IPS-NIHi7 (cell line): ENCODE measurements around the gene BIRC3.
"Not testable (repeated sequence)": the region's sequence is repeated elsewhere in the genome, so short reads cannot be mapped to it uniquely, and the experiment has no call there.

ENCODE experiments used
- DNase-seq: peaks from one replicate; pipeline ENCODE4 v3.0.0; 2012; ENCODE audit warnings: mixed read lengths; ENCODE audit errors: extremely low spot score

The BIRC3 gene

DNA sequence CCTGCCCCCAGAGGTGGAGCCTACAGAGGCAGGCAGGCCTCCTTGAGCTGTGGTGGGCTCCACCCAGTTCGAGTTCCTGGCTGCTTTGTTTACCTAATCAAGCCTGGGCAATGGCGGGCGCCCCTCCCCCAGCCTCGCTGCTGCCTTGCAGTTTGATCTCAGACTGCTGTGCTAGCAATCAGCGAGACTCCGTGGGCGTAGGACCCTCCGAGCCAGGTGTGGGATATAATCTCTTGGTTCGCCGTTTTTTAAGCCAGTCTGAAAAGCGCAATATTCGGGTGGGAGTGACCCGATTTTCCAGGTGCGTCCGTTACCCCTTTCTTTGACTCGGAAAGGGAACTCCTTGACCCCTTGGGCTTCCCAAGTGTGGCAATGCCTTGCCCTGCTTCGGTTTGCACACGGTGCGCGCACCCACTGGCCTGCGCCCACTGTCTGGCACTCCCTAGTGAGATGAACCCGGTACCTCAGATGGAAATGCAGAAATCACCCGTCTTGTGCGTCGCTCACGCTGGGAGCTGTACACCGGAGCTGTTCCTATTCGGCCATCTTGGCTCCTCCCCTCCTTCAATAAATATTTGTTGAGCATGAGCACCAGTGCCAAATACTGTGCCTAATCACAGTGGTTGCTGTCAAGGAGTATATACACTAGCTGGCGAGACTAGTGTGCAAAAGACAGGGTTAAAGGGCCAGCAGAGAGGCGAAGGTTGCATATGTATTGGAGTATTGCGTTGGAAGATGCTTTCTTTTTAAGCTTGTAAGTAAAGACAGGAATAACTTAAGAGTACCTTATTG is 57.5 kb downstream of the BIRC3 start:
- not testable (repeated sequence) for DNase-seq

DNA sequence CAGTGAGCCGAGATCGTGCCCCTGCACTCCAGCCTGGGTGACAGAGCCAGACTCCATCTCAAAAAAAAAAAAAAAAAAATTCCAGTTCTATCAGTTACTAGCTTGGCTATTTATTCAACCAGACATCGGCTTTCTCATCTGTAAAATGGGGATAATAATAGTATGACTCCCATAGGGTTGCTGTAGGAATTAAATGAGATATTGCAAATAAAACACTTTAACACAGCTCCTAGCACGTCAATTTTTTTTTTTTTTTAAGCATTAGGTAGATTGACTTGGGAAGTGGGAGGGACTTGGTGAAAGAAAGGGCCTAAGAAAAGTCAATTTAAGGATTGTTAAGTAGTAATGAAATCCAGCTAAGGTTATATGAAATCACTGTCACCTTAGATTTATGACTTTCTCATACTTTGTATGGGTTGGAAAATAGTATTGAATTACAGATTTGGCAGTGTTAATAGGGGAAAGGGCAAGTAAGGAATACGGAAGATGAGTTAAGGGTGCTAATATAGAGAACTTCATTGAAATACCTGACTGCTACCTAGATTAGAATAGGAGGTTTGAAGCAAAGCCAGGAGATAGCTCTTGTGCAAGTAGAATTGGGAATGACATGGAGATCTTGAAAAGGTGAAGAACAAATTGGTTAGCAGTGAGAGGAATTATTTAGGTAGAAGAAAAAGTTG is 58.6 kb downstream of the BIRC3 start:
- DNase-seq = no peak

DNA sequence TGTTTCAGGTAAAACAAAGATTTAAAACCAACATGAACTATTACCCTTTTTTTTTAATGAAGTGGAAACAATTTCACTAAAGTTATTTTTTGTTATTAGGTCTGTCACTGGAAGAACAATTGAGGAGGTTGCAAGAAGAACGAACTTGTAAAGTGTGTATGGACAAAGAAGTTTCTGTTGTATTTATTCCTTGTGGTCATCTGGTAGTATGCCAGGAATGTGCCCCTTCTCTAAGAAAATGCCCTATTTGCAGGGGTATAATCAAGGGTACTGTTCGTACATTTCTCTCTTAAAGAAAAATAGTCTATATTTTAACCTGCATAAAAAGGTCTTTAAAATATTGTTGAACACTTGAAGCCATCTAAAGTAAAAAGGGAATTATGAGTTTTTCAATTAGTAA is 60.6 kb downstream of the BIRC3 start:
- DNase-seq = no peak

DNA sequence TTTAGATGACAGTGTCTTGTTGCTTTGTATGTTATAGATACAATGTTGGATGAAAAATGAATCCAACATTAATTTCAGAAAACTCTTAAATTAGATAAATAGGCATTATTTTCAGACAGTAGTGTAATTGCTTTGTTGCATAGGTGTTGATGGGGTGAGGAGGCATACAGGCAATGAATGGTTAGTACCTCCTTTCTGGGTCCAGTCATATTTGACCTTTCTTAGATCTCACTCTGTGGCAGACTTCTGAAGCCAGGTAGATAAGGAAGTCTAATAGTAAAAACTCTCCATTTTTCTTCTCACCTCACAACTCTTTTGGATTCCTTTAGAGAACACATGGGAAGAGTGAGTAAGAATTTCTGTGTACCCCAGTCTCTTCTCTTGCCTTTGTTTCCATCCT is 61.5 kb downstream of the BIRC3 start:
- DNase-seq = no peak

DNA sequence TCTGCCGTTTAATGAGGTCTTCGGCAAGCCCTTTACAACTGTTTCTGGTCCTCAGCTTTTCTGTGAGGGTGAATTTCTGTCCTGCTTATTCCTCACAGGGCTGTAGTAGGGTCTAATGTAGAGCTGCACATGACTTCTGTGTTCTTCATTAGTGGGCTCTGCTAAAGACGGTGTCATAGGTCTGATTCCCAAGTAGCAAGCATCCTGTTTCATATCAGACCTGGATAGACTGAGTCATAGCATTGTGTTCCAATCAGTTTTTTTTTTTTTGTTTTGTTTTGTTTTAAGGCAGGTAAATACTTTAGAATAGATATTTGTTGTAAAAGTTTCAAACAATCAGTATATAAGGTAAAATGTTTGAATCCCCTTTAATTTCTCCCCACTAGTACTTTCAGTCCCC is 65.1 kb downstream of the BIRC3 start:
- DNase-seq = no peak

DNA sequence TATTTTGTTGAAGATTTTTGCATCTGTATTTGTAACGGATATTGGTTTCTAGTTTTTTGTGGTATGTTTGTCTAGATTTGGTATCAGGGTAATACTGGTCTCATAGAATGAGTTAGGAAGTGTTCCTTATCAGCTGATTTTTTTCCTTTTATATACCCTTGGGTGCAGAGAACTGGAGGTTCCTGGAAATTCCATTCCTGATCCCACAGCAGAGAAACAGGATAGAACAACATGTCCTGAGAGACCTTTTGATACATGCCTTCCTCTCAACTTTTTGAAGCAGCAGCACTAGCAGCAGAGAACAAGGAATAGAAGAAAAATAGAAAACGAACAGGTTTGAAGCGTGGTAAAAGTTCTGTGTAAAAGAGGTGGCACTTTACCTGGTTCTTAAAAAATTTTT is 66.6 kb downstream of the BIRC3 start:
- no peak for DNase-seq

DNA sequence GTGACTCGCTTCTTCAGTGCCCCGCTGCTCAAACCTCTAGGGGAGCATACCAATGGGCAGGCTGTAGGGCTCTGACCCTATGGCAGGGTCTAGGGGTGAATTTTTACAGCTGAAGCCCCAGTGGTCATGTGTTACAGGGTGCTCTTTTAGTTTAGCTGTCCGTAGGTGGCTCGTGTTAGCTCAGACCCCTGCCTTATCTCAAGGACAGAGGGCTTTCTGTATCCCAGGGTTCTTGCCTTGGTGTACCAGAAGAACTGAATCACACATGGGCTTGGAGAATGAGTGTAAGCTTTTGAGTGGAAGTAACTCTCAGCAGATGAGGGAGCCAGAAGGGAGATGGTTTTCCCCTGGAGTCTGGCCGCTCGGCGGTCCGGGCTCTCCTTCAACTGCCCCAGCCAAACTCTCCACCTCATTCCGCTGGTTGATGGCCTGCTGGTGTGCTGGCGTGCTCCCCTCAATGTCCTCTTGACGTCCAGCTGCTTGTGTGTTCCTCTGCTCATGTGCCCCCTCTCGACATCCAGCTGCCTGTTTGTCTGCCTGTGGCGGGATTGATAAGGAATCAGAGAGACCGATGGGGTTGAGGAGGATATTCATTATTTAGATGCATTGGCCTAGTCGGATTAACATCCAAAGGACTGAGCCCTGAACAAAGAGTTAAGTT is 67.3 kb downstream of the BIRC3 start:
- no peak for DNase-seq

DNA sequence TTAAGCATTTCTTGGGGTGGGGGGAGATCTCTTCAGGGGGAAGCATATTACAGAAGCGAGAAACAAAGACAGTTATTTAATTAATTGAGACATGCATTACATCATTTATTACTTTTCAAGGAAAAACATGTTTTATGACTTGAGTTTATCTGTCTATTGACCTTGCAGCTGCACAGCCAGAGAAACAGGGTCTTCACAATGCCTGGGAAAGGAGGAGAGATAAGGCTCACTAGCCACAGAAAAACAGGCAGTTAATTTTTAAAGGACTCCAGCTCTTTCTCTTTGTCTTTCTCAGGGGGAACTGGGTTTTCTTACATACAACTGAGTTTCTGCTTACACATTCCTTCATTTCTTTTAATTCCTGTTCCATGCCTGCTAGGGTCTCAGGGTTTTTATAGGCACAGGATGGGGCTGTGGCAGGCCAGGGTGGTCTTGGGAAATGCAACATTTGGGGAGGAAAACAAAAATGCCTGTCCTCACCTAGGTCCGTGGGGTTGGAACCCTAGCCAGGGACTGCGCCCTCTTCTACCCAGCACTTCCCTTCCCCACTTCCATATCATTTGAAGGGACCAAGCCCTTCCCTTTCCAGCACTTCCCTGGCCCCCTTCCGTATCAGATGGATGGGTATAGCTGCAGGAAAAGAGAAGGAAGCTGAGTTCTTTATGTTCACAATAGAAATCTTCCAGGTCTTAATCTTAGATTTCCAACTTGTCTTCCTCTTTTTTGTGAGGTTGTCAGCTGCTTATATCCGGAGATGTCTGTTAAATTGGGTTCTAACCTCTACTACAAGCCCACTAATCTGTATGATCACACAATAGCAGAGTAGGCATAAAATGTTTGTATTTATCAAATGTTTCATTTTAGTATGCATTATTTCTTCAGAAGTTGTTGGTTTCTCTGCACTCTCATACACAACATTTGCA is 68.1 kb downstream of the BIRC3 start:
- DNase-seq = no peak

DNA sequence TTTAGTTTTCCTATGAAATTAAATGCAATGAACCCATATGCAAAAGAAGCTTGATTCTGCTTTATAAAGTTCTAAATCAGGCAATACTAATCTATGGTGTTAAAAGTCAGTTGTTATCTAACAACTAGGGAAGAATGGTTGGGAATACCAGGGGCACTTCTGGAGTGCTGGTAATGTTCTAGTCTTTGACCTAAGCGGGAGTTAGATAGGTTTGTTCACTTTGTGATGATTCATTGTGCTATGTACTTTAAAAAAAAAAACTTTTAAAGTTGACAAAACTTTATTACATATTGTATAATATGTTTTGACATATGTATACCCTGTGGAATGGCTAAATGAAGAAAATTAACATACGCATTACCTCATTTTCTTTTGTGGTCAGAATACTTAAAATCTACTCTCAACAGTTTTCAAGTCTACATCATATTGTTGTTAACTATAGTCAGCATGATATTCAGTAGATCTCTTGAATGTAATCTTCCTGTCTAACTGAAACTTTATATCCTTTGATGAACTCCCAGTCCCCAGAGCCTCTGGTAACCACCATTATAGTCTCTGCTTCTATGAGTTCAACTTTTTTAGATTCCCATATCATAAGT is 69.0 kb downstream of the BIRC3 start:
- DNase-seq = no peak

DNA sequence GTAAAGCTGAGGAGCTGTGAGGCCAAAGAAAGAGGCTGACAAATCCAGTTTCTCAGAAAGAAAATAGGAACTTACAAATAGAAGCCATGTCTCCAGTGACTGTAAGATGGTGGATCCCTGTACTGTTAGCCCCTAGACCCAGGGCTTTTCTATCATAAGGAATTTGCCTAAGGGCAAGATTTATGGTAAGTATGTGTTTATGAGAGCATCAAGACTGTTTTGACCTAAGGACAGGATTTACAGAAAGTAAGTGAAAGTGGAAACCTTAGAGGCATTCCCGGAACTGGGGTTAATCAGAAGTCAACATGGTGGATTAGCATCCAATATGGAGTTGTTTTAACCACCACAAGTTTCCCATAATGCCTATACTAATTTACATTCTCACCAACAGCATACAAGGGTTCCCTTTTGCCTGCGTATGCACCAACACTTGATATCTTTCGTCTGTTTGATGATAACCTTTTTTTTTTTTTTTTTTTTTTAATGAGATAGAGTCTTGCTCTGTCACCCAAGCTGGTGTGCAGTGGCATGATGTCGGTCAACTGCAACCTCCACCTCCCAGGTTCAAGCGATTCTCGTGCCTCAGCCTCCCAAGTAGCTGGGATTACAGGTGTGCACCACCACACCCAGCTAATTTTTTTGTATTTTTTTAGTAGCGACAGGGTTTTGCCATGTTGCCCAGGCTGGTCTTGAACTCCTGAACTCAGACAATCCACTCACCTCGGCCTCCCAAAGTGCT is 69.9 kb downstream of the BIRC3 start:
- DNase-seq = no peak
